HEK293 (cell line): ENCODE measurements around the gene MLPH.

Experiments used
- CTCF ChIA-PET: fragments of 350-600 bp; formaldehyde crosslinking; extraction: SDS; loops from one replicate; lab custom pipeline; 2021; ENCODE audit warnings: antibody characterized with exemption; lab: Yijun Ruan, JAX
- POLR2A ChIA-PET: fragments of 300-600 bp; formaldehyde crosslinking; extraction: SDS; loops from one replicate; lab custom pipeline; 2020; ENCODE audit warnings: antibody characterized with exemption, inconsistent platforms; lab: Yijun Ruan, JAX
- H3K27ac ChIP-seq: fragments of 200-500 bp; sonication (Bioruptor generic); 2 replicates; pipeline ENCODE4 v1.5.1; 2014; ENCODE audit warnings: low read depth, low read length, control low read depth, inconsistent platforms; ENCODE audit errors: extremely low read depth
- H3K36me3 ChIP-seq, 2 experiments: fragments of 200-500 bp in 1 of 2; sonication (Bioruptor generic) in 1 of 2; 1 replicate in 1 of 2; 2 replicates in 1 of 2; pipeline ENCODE4 v1.5.1; 2014 to 2017; ENCODE audit warnings: inconsistent platforms in 2 of 2, low read length in 2 of 2; ENCODE audit not compliant: control insufficient read depth in 2 of 2, insufficient read depth in 1 of 2
- H3K4me1 ChIP-seq: fragments of 200-500 bp; sonication (Bioruptor generic); 2 replicates; pipeline ENCODE4 v1.5.1; 2014; ENCODE audit warnings: mild to moderate bottlenecking, low read length, inconsistent platforms; ENCODE audit not compliant: control insufficient read depth, insufficient read depth
- H3K4me3 ChIP-seq: 2 replicates; pipeline ENCODE4 v1.5.1; 2011; ENCODE audit warnings: low read depth, mild to moderate bottlenecking, control low read depth, low read length, moderate library complexity
- H3K9me3 ChIP-seq: fragments of 200-500 bp; sonication (Bioruptor generic); 2 replicates; pipeline ENCODE4 v1.5.1; 2014; ENCODE audit warnings: low read depth, low read length, inconsistent platforms; ENCODE audit not compliant: control insufficient read depth, insufficient read depth
- GFI1B ChIP-seq: fragments of 450-650 bp; formaldehyde crosslinking; IDR thresholded peaks from 2 replicates; pipeline ENCODE4 v1.5.1; 2016; ENCODE audit warnings: missing biosample characterization, missing genetic modification characterization
- KLF8 ChIP-seq: fragments of 450-650 bp; formaldehyde crosslinking; IDR thresholded peaks from 2 replicates; pipeline ENCODE4 v1.5.1; 2016; ENCODE audit warnings: missing biosample characterization, missing genetic modification characterization
- RBAK ChIP-seq: fragments of 450-650 bp; formaldehyde crosslinking; IDR thresholded peaks from 2 replicates; pipeline ENCODE4 v1.5.1; 2016; ENCODE audit warnings: missing biosample characterization, missing genetic modification characterization
- SETDB1 ChIP-seq: IDR thresholded peaks from one replicate; pipeline ENCODE4 v1.6.1; 2017; ENCODE audit warnings: mild to moderate bottlenecking, low read length, moderate library complexity, mixed read lengths; ENCODE audit not compliant: insufficient read length
- SP3 ChIP-seq: fragments of 450-650 bp; formaldehyde crosslinking; IDR thresholded peaks from 2 replicates; pipeline ENCODE4 v1.5.1; 2016; ENCODE audit warnings: missing biosample characterization, missing genetic modification characterization
- TRIM28 ChIP-seq: IDR thresholded peaks from 2 replicates; pipeline ENCODE4 v1.6.1; 2011; ENCODE audit warnings: low read length, control low read depth, borderline replicate concordance
- ZBTB44 ChIP-seq: fragments of 450-650 bp; IDR thresholded peaks from 2 replicates; pipeline ENCODE4 v1.5.1; 2018; ENCODE audit warnings: missing biosample characterization, mild to moderate bottlenecking, missing genetic modification characterization
- ZNF133 ChIP-seq: fragments of 450-650 bp; formaldehyde crosslinking; IDR thresholded peaks from 2 replicates; pipeline ENCODE4 v1.5.1; 2016; ENCODE audit warnings: missing biosample characterization, missing genetic modification characterization
- ZNF138 ChIP-seq: fragments of 450-650 bp; formaldehyde crosslinking; IDR thresholded peaks from 2 replicates; pipeline ENCODE4 v1.5.1; 2016; ENCODE audit warnings: missing biosample characterization, missing genetic modification characterization, borderline replicate concordance
- ZNF146 ChIP-seq: fragments of 450-650 bp; formaldehyde crosslinking; IDR thresholded peaks from 2 replicates; pipeline ENCODE4 v1.5.1; 2016; ENCODE audit warnings: missing biosample characterization, missing genetic modification characterization
- ZNF174 ChIP-seq: fragments of 450-650 bp; formaldehyde crosslinking; IDR thresholded peaks from 2 replicates; pipeline ENCODE4 v1.5.0; 2017; ENCODE audit warnings: missing biosample characterization, mild to moderate bottlenecking, missing genetic modification characterization
- ZNF23 ChIP-seq: fragments of 450-650 bp; formaldehyde crosslinking; IDR thresholded peaks from 2 replicates; pipeline ENCODE4 v1.5.1; 2016; ENCODE audit warnings: missing biosample characterization, missing genetic modification characterization, borderline replicate concordance
- ZNF366 ChIP-seq: fragments of 450-650 bp; formaldehyde crosslinking; conservative IDR thresholded peaks from 2 replicates; pipeline ENCODE4 v1.5.1; 2016; ENCODE audit warnings: missing biosample characterization, missing genetic modification characterization
- ZNF449 ChIP-seq: fragments of 450-650 bp; formaldehyde crosslinking; IDR thresholded peaks from 2 replicates; pipeline ENCODE4 v1.5.1; 2017; ENCODE audit warnings: missing biosample characterization, mild to moderate bottlenecking, missing genetic modification characterization, moderate library complexity
- ZNF544 ChIP-seq: fragments of 450-650 bp; formaldehyde crosslinking; IDR thresholded peaks from 2 replicates; pipeline ENCODE4 v1.5.0; 2017; ENCODE audit warnings: missing biosample characterization, missing genetic modification characterization
- ZNF600 ChIP-seq: fragments of 450-650 bp; formaldehyde crosslinking; IDR thresholded peaks from 2 replicates; pipeline ENCODE4 v1.5.1; 2016; ENCODE audit warnings: missing biosample characterization, missing genetic modification characterization
- ZNF610 ChIP-seq: fragments of 450-650 bp; formaldehyde crosslinking; IDR thresholded peaks from 2 replicates; pipeline ENCODE4 v1.5.1; 2016; ENCODE audit warnings: missing biosample characterization, missing genetic modification characterization, borderline replicate concordance
- ZNF629 ChIP-seq: fragments of 450-650 bp; formaldehyde crosslinking; IDR thresholded peaks from 2 replicates; pipeline ENCODE4 v1.5.1; 2017; ENCODE audit warnings: missing biosample characterization, missing genetic modification characterization
- ZNF777 ChIP-seq: fragments of 450-650 bp; formaldehyde crosslinking; IDR thresholded peaks from 2 replicates; pipeline ENCODE4 v1.5.1; 2017; ENCODE audit warnings: missing biosample characterization, missing genetic modification characterization, borderline replicate concordance

The MLPH gene

DNA sequence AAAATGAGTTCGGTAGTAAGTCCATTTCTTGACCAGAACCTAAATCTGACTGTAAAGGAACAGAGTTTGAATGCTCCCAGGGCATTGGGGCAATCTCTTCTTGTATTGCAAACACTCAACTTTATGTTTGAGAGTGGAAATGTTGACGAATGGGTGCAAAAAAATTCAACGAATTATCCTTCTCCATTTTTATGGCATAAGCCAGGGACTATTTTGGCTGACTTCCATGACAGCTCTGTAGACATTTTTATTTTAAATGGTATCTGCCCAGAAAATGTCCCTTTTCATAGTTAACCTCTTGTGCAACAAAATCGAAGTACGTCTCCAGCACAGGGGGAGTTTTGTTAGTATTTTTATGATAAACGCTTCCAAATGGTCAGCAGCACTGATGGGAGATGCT, 3.7 kb downstream of the MLPH start:
- CTCF ChIA-PET: interaction anchor here (1.1 to 1.7 kb wide), 2 partner anchors 81 to 369 kb away, joined by 5 to 14 read pairs; no protein-coding TSS in a partner anchor
- no peak overlapping the region for H3K4me3 ChIP-seq
- H3K4me1 ChIP-seq: no peaks in the 10 kb centered on the region
- no peak for TF ChIP-seq ZNF610
- no peak for TF ChIP-seq ZBTB44 (tag by site-specific recombination)
- TF ChIP-seq ZNF629: no peak
- TF ChIP-seq, all 188 proteins: peak for 0
- POLR2A ChIA-PET: no interaction called here
- H3K9me3 ChIP-seq: no peaks in the 10 kb centered on the region
- no peak overlapping the region for H3K27ac ChIP-seq
- no peaks in the 10 kb centered on the region for H3K36me3 ChIP-seq

GRCh38 chr2:237491515-237492118, 4.6 kb downstream of the MLPH start:
- POLR2A ChIA-PET: no interaction called here

GRCh38 chr2:237492137-237492890, 5.3 kb downstream of the MLPH start:
- no peak for TF ChIP-seq ZNF23 (tag by site-specific recombination)
- no peak for TF ChIP-seq ZNF146 (tag by site-specific recombination)
- TF ChIP-seq ZNF138: no peak
- TF ChIP-seq ZNF449: no peak
- no peak for TF ChIP-seq ZNF366
- no peak for TF ChIP-seq ZNF133 (tag by site-specific recombination)
- no peak for TF ChIP-seq GFI1B
- TF ChIP-seq SP3 (tag by site-specific recombination): no peak
- TF ChIP-seq RBAK (tag by site-specific recombination): no peak
- TF ChIP-seq ZNF544 (tag by site-specific recombination): no peak
- no peak for TF ChIP-seq ZNF600 (tag by site-specific recombination)
- no peak for TF ChIP-seq ZNF174 (tag by site-specific recombination)
- no peak for TF ChIP-seq KLF8
- no peak for TF ChIP-seq ZNF777
- TF ChIP-seq, all 188 proteins: peak for 0
- no peaks in the 10 kb centered on the region for H3K9me3 ChIP-seq
- no peak overlapping the region for H3K27ac ChIP-seq
- POLR2A ChIA-PET: no interaction called here
- CTCF ChIA-PET: interaction anchor here (1.4 to 1.5 kb wide), 2 partner anchors 17 to 80 kb away, joined by 4 to 5 read pairs; no protein-coding TSS in a partner anchor
- H3K4me3 ChIP-seq: no peak overlapping the region
- no peaks in the 10 kb centered on the region for H3K36me3 ChIP-seq
- H3K4me1 ChIP-seq: no peaks in the 10 kb centered on the region

More at GRCh38 chr2:237491515-237492118, 4.6 kb downstream of the MLPH start:
- Histone ChIP-seq H3K27ac (no peak overlapping the region), H3K4me1 (no peaks in the 10 kb centered on the region), H3K36me3 (no peaks in the 10 kb centered on the region), H3K9me3 (no peaks in the 10 kb centered on the region), H3K4me3 (no peak overlapping the region)
- CTCF ChIA-PET: interaction anchor here (1.4 to 1.5 kb wide), 2 partner anchors 16 to 81 kb away, joined by 4 to 5 read pairs; no protein-coding TSS in a partner anchor
- TF ChIP-seq SETDB1 (peak; percentile 64), TRIM28 (peak; percentile 77; the same call in 1 of the 2 replicates), SP3 (tag by site-specific recombination) (no peak)
